Stimulated activated CD4-positive, alpha-beta T cell treated with anti-CD3 and anti-CD28 coated beads, TNF-alpha, amount 100 ng/mL, for 1 hour (primary cell): Measurements from ENCODE around the gene SLC29A1.
"Not testable (repeated sequence)": the region's sequence is repeated elsewhere in the genome, so short reads cannot be mapped to it uniquely, and the experiment has no call there.

Experiments used
- DNase-seq, 3 donors: peaks; one replicate each; pipeline ENCODE4 v3.0.0-alpha.2; 2020; ENCODE audit warnings: low read depth in 3 of 3, low spot score in 1 of 3

Gene SLC29A1

DNA sequence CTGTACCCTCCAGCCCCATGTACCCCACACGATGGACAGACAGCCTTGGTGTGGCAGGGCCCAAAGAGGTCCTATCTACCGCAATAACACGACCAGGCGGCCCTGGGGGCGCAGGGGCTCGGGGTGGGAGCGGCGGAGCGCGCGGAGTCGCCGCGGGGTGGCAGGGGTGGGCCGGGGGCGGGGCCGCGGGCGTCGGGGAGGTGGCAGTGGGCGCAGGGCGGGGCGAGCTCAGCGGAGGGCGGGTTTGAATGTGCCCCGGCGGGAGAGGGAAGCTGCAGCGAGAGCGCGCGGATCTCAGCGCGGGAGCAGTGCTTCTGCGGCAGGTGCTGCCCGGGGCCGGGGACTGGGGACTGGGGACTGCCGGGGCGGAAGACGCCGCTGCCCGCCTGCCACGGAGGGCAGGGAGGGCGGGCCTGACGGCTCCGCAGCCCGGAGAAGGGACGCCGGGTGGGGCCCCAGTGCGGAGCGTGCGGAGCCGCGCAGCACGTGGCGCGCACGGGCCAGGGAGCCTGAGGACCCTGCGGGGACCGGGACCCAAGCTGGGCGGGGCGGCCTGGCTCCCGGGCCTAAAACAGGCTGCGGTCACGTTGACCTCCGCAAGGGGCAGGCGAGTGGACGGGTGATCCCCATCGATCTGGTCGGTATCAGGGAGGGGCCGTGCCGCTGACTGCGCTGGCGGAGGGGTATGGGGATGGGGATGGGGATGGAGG lies at the start of gene SLC29A1:
Gene SLC29A1, plus strand, starts transcription at position 277 of the 710 bp plus-strand sequence. CDS start 3,719 bp downstream, outside the sequence.
- peak; percentile 54 to 83 (median 60) for DNase-seq

DNA sequence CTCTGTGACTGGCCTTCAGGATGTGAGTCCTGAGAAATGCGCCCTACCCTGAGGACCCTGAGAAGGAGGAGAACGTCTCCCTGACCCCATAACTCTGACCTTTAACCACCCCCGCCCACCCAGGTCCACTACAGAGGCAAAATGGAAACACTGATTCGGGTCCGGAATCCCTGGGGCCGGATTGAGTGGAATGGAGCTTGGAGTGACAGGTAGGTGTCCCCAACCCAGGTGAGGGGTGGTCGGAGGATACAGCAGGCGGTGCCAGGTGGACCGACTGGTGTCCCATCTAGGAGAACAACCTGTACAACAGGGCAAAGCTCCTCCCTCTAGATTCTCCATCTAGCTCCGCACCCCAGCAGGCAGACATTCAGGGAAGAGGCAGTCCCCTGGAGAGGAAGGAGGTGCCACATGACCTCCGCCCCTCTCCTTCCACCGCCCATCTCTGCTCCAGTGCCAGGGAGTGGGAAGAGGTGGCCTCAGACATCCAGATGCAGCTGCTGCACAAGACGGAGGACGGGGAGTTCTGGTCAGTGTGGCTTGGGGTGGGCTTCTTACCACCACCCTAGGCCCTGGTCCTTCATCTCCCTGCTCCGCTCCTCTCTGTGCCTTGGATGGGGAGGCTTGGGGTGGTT lies 47.1 kb upstream of the SLC29A1 start:
- DNase-seq: no peak

DNA sequence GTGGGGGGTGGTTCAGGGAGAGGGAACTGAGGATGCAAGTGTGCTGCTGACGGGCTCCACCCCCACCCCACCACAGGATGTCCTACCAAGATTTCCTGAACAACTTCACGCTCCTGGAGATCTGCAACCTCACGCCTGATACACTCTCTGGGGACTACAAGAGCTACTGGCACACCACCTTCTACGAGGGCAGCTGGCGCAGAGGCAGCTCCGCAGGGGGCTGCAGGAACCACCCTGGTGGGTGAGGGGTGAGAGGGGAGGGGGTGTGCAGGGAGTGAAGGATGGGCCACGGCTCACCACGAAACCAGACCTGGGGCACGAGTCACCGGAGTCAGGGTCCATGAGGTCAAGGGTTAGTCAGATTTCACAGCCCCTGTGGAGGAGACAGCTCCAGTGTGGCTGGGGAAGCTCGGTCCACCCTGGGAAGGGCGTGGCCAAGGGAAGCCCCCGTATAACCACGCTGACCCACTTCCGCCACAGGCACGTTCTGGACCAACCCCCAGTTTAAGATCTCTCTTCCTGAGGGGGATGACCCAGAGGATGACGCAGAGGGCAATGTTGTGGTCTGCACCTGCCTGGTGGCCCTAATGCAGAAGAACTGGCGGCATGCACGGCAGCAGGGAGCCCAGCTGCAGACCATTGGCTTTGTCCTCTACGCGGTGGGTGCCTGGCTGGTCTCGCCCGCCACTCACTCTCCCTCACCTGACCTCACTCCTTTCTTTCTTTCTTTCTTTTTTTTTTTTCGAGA lies 46.5 kb upstream of the SLC29A1 start:
- DNase-seq: no peak

DNA sequence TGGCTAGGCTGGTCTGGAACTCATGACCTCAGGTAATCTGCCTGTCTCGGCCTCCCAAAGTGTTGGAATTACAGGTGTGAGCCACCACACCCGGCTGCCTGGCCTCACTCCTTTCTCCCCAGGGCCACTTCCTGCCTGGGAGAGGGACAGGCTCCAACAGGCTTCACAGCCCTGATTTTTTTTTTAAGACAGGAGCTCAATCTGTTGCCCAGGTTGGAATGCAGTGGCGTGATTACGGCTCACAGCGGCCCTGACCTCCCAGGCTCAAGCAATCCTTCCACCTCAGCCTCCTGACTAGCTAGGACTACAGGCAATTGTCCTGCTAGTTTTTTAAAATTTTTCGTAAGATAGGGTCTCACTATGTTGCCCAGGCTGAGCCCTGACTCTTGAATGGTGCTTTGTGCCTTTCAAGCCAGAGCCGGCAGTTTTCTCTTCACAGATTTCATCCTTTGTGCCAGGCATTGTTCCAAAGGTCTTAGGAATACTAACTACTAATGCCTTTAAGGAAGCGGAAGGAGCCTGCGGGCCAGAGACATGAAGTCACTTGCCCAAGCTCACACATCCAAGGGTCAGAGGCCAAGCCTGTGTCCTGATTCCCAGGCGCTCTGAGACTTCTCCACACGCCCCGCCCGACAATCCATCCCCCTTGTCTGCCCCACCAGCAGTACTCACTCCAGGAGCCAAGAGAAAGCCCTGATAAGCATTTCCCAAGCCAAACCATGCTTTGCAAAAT lies 45.5 kb upstream of the SLC29A1 start:
- DNase-seq: no peak

DNA sequence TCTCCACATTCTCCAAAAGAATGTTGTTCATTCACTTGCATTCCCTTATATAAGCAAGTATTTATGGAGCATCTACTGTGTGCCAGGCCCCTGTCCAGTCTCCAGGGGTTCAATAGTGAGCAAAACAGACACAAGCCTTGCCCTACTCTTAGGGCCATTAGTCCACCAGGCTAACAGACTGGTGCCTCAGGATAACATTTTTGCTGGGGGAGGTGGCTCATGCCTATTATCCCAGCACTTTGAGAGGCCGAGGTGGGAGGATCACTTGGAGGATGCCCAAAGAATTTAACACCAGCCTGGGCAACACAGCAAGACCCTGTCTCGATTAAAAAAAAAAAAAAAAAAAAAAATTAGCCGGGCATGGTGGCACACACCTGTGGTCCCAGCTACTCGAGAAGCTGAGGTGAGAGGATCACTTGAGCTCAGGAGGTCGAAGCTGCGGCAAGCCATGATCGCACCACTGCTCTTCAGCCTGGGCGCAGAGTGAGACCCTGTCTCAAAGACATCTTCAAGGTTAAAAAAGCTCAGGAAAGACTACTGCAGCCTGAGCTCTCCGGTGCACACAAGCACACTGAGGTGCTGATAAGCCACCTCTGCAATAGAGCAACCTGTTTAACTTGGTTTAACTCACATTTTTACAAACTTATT lies 44.8 kb upstream of the SLC29A1 start:
- no peak for DNase-seq

DNA sequence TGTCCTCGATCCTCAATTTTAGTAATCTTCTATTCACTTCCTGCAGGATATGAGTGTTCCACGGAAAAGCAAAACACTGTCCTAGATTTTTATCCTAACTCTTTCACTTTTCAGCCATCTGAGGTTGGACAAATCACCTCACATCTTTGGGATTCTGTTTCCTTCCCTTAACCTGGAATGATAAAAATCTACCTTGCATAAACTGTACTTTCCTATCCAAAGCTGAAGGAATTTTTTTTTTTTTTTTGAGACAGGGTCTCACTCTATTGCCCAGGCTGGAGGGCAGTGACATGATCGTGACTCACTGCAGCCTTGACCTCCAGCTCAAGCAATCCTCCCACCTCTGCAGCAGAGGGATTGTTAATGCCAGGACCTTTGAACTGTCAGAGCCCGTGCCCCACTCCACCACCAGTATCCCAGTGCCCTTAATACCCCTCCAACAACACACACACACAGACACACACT lies 44.3 kb upstream of the SLC29A1 start:
- DNase-seq: no peak

DNA sequence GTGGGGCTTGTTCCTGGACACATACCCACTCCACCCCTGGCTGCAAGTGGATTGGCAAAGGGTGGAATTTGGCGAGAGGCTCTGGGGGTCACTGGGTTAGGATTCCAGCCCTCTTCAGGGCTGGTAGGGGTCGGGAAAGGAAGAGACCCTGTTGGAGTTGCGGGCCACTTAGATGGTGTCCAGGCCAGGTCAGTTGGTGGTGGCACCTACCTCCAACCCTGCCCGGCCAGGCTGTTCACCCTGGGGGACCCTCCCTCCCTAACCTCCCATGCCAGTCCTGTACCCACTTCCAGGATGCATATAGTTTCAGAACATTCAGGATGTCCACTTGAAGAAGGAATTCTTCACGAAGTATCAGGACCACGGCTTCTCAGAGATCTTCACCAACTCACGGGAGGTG lies 43.7 kb upstream of the SLC29A1 start:
- no peak for DNase-seq

DNA sequence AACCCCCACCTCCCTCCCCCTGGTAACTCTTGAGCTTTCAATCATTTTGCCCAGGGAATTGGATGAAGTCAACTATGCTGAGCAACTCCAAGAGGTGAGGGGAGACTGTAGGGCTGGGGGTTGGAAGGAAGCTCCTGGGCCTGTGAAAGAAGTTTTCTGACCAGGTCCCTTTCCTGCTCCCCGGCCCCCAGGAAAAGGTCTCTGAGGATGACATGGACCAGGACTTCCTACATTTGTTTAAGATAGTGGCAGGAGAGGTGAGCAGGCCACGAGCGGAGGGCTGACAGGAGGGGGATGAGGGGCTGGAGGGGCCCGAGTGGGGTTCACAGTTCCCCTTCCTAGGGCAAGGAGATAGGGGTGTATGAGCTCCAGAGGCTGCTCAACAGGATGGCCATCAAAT lies 43.0 kb upstream of the SLC29A1 start:
- no peak for DNase-seq

DNA sequence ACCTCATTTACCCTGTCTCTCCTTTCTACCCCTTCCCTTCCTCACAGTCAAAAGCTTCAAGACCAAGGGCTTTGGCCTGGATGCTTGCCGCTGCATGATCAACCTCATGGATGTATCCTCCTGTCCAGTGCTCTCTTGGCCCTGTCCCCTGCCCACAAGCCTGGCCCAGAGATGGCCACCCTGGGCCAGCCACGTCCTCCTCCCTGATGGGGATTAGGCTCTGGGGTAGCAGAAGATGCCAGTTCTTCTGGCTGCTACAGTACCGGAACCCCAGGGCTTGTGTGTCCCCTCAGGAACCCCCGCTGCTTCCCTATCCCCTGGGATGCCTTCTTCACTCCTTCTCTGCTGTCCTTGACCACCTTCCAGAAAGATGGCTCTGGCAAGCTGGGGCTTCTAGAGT lies 42.5 kb upstream of the SLC29A1 start:
- DNase-seq: no peak

DNA sequence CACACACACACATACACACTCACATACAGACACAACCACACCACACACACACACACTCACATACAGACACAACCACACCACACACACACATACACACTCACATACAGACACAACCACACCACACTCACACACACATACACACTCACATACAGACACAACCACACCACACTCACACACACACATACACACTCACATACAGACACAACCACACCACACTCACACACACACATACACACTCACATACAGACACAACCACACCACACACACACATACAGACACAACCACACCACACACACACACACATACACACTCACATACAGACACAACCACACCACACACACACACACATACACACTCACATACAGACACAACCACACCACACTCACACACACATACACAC lies 41.6 kb upstream of the SLC29A1 start:
- DNase-seq: not testable (repeated sequence)

DNA sequence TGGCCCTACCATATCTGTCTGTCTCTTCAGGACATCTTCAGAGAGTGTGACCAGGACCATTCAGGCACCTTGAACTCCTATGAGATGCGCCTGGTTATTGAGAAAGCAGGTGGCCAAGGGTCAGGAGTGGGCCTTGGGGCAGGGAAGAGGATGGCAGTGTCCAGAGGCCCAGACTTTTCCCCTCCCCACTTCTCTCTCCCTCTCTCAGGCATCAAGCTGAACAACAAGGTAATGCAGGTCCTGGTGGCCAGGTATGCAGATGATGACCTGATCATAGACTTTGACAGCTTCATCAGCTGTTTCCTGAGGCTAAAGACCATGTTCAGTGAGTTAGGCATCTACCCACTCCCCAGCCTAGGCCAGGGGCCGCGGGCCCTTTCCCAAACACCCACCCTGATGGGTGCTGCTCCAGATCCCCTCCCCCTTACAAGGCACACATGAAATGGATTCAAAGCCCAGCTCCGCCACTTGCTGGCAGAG lies 40.4 kb upstream of the SLC29A1 start:
- DNase-seq: no peak

DNA sequence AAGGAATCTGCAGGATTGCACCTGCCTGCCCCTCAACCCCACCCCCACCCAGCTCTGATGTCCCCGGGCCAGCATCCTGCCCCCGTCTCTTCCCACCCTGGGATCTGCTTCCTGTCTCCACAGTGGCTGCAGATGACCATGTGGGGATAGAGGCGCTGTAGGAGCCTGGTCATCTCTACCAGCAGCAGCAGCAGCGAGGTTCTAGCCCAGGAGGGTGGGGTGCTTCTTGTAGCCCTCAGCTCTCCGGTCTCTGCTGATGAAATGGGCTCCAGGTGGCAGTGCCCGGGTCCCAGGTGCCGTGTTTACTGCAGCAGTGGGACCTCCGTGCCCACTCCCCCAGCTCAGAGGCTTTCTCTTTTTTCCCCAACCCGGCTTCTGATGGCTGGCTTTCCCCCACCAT lies 39.6 kb upstream of the SLC29A1 start:
- DNase-seq: no peak

DNA sequence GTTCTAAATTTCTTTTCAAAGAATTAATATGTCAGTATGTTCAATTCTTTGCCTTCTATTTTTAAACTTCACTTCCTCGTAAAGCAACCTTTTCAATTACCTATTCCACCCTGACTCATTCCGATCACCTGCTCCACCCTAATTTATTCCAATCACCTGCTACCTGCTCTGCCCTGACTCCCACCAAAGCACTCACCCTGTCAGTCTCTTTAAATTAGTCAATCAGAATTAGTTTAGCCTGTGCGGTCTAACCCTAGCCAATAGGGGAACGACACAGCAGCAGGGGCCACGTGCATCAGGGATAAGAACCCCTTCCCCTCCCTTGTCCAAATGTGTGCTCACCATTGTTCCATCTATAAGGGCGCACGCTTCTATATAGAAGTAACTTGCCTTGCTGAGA lies 38.0 kb upstream of the SLC29A1 start:
- DNase-seq: not testable (repeated sequence)

DNA sequence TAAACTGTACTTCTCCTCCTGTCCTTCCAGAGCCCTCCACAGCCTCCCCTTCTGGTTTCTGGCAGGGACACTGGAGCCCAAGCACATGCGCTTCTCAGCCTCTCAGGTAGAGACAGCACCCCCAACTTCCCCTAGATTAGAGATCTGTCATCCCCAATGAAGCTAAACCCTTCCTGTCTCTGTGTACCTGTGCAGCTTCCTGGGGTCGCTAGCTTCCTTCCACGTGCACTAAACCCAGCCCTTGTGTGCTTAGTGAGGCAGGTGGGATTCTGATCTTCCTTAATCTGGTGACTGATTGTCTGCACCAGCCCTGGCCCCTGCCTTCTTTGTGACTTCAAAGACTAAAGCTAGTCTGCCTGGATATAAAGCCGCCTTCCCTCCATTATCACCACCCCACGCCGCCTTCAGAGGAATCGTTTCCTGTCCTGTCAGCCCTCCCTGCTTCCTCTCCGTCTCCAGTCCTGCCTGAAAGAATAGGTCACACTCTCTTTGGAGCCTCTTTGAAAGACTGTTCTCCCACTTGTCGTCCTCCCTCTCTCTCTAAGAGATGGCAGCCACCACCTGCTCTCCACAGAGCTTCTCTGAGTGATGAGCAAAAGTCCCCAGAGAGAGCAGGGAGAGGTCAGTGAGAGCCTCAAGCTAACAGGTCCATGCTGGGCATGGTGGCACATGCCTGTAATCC lies 37.3 kb upstream of the SLC29A1 start:
- no peak for DNase-seq

DNA sequence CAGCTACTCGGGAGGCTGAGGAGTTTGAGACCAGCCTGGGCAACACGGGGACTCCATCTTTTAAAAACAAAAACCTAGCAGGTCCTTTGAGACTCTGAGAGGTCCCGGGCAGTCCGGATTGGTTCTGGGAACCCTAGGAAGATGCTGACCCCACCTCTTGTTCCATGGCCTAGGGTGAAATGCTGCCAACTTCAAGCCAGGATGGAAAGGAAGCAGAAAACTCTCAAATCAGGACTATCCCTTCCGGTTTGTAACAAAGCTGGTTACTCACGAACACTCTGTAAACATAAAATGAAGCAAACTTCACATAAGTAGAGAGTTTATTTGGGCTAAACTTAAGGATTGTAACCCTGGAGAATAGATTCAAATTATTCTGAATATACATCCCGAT lies 36.8 kb upstream of the SLC29A1 start:
- DNase-seq: no peak

DNA sequence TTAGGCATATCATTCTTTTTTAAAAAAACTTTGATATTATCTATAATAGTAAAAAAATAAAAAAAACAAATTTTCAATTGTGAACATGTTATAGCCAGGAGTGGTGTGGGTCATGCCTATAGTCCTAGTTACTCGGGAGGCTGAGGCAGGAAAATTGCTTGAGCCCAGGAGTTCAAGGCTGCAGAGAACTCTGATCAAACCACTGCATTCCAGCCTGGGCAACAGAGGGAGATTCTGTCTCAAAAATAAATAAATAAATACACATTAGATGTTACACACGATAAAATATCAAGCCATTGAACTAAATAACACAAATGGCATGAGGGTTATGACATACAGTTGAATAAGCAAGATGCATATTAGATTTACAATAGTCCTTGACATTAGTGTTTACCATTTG lies 34.6 kb upstream of the SLC29A1 start:
- no peak for DNase-seq

DNA sequence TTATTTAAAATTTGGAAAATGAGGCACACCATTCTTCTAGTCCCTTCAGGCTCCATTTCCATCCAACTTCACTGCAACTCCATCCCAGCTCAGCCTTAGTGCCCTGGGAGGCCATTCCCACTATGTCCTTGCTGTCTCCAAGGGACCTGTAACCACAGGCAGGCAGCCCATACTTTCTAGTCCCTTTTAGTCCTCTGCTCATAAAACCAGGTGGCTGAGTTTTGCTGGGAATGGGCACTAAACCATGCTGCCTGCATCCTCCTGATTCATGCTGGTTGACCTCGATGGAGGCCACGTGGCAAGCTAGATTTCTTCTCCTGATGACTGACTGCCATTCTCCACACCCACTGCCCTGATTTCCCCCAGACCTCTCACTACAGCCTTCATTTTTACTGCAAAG lies 34.1 kb upstream of the SLC29A1 start:
- no peak for DNase-seq

DNA sequence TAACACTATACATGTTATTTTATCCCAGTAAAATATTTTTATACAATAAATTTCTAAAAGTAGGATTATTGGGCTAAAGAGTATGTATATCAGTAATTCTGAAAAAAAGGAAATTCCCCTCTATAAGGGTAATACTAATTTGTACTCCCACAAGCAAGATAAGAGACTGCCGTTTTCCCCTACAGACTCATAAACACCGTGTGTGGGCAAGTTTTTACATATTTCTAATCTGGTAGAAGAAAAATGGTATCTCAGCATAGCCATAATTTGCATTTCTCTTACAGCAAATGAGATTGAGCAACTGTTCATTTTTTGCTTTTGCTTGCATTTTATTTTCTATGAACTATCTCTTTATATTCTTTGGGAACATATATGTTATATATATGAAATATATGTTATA lies 32.7 kb upstream of the SLC29A1 start:
- no peak for DNase-seq

DNA sequence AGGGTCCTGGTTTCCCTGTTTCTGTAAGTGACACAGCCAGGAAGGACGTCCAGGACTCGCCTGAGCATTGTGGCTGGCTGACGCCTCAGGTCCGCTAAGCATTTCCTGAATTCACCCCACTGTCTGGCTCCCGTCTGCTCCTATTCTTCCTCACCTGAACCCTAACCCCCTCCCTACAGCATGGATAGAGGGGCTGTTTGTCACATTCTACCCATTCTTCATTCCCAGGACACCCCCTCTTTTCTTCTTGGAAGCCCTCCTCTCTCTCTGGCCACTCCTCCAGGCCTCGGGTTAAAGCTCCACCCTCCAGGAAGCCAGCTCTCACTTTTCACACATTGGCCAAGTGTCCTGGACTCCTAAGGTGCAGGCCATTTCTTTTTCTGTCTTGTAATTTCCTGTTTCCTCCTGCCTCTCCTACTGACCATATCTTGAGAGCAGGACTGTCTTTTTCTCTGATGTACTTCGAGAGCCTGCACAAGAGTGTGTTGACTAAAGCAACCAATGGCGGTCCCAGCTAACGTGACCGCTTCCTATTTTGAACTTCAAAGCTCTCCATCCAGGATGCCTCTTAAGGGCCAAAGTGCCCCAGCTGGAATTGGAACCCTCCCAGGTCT lies 30.9 kb upstream of the SLC29A1 start:
- no peak for DNase-seq
